H9 (cell line): Measurements from ENCODE around the gene CORO7. TPM values are rescaled to one million over a fixed set of nuclear protein-coding genes. Genes with fewer than 3 reads are reported as not detected.

Experiments
- DNase-seq: peaks from one replicate; pipeline ENCODE4 v3.0.0-alpha.2; 2017
- H2AFZ ChIP-seq: one replicate; pipeline ENCODE4 v1.6.1; 2013; ENCODE audit warnings: mild to moderate bottlenecking, low read length, control low read depth, moderate library complexity
- H2AK5ac ChIP-seq: 2 replicates; pipeline ENCODE4 v1.6.1; 2013; ENCODE audit warnings: low read length, control low read depth, mixed read lengths; ENCODE audit not compliant: insufficient read length
- H2BK120ac ChIP-seq: one replicate; pipeline ENCODE4 v1.6.1; 2013; ENCODE audit warnings: low read depth, mild to moderate bottlenecking, low read length, control low read depth, inconsistent platforms; ENCODE audit not compliant: poor library complexity, severe bottlenecking
- H2BK12ac ChIP-seq: 2 replicates; pipeline ENCODE4 v1.6.1; 2013; ENCODE audit warnings: low read length, control low read depth, mixed read lengths, low read depth; ENCODE audit not compliant: insufficient read length
- H2BK15ac ChIP-seq: 2 replicates; pipeline ENCODE4 v1.6.1; 2013; ENCODE audit warnings: low read depth, low read length, control low read depth
- H2BK20ac ChIP-seq: one replicate; pipeline ENCODE4 v1.6.1; 2013; ENCODE audit warnings: low read depth, mild to moderate bottlenecking, low read length, control low read depth, inconsistent platforms; ENCODE audit not compliant: poor library complexity, severe bottlenecking
- H2BK5ac ChIP-seq: 2 replicates; pipeline ENCODE4 v1.6.1; 2013; ENCODE audit warnings: low read length, control low read depth, mixed read lengths; ENCODE audit not compliant: insufficient read length
- H3K14ac ChIP-seq: 2 replicates; pipeline ENCODE4 v1.6.1; 2013; ENCODE audit warnings: low read length, control low read depth; ENCODE audit not compliant: insufficient read depth
- H3K18ac ChIP-seq: 2 replicates; pipeline ENCODE4 v1.6.1; 2013; ENCODE audit warnings: low read depth, mild to moderate bottlenecking, mixed read lengths, low read length, control low read depth; ENCODE audit not compliant: insufficient read length
- H3K23ac ChIP-seq: 2 replicates; pipeline ENCODE4 v1.6.1; 2013; ENCODE audit warnings: low read length, control low read depth, mixed read lengths, low read depth; ENCODE audit not compliant: insufficient read length
- H3K23me2 ChIP-seq: 2 replicates; pipeline ENCODE4 v1.6.1; 2013; ENCODE audit warnings: low read depth, mild to moderate bottlenecking, mixed read lengths, low read length, control low read depth; ENCODE audit not compliant: insufficient read length, poor library complexity, severe bottlenecking
- H3K27ac ChIP-seq: 2 replicates; pipeline ENCODE4 v1.5.1; 2013; ENCODE audit warnings: low read length, control low read depth, mixed read lengths, low read depth; ENCODE audit not compliant: insufficient read length
- H3K27me3 ChIP-seq: 2 replicates; pipeline ENCODE4 v1.6.1; 2013; ENCODE audit warnings: low read length, control low read depth, inconsistent platforms; ENCODE audit not compliant: insufficient read depth
- H3K4ac ChIP-seq: 2 replicates; pipeline ENCODE4 v1.6.1; 2013; ENCODE audit warnings: low read depth, mild to moderate bottlenecking, control low read depth, inconsistent platforms, low read length, moderate library complexity
- H3K4me1 ChIP-seq: 2 replicates; pipeline ENCODE4 v1.6.1; 2013; ENCODE audit warnings: low read length, control low read depth, inconsistent platforms; ENCODE audit not compliant: insufficient read depth
- H3K4me2 ChIP-seq: 2 replicates; pipeline ENCODE4 v1.6.1; 2013; ENCODE audit warnings: low read length, control low read depth, mixed read lengths; ENCODE audit not compliant: insufficient read length, insufficient read depth
- H3K56ac ChIP-seq: 2 replicates; pipeline ENCODE4 v1.6.1; 2013; ENCODE audit warnings: low read depth, mild to moderate bottlenecking, mixed read lengths, low read length, control low read depth; ENCODE audit not compliant: insufficient read length
- H3K79me1 ChIP-seq: 2 replicates; pipeline ENCODE4 v1.6.1; 2013; ENCODE audit warnings: low read depth, mild to moderate bottlenecking, moderate library complexity, low read length, control low read depth, inconsistent platforms; ENCODE audit not compliant: insufficient read depth, poor library complexity, severe bottlenecking
- H3K79me2 ChIP-seq: 2 replicates; pipeline ENCODE4 v1.6.1; 2013; ENCODE audit warnings: low read length, control low read depth, inconsistent platforms; ENCODE audit not compliant: insufficient read depth
- H3K9ac ChIP-seq: 2 replicates; pipeline ENCODE4 v1.6.1; 2013; ENCODE audit warnings: low read length, control low read depth, mixed read lengths; ENCODE audit not compliant: insufficient read length; ENCODE audit errors: extremely low read depth
- H3K9me3 ChIP-seq: one replicate; pipeline ENCODE4 v1.6.1; 2013; ENCODE audit warnings: low read depth, low read length, inconsistent platforms; ENCODE audit not compliant: control insufficient read depth
- H3T11ph ChIP-seq: one replicate; pipeline ENCODE4 v1.6.1; 2013; ENCODE audit warnings: mild to moderate bottlenecking, low read length, control low read depth, inconsistent platforms
- H4K20me1 ChIP-seq: one replicate; pipeline ENCODE4 v1.6.1; 2013; ENCODE audit not compliant: control insufficient read depth, insufficient read length, insufficient read depth
- H4K5ac ChIP-seq: 2 replicates; pipeline ENCODE4 v1.6.1; 2013; ENCODE audit warnings: low read depth, mild to moderate bottlenecking, mixed read lengths, low read length, control low read depth; ENCODE audit not compliant: insufficient read length
- H4K8ac ChIP-seq: replicated peaks from 2 replicates; pipeline ENCODE4 v1.6.1; 2013; ENCODE audit warnings: low read length, control low read depth, mixed read lengths, low read depth; ENCODE audit not compliant: insufficient read length
- H4K91ac ChIP-seq: 2 replicates; pipeline ENCODE4 v1.6.1; 2013; ENCODE audit warnings: low read depth, mild to moderate bottlenecking, moderate library complexity, mixed read lengths, low read length, control low read depth; ENCODE audit not compliant: insufficient read length
- H3K27ac Mint-ChIP-seq, 3 experiments: 2 replicates in 2 of 3; 3 replicates in 1 of 3; pipeline ENCODE4 v1.8.0; 2020 to 2021; ENCODE audit warnings: mixed read lengths in 3 of 3, mild to moderate bottlenecking in 1 of 3, moderate library complexity in 1 of 3
- H3K27me3 Mint-ChIP-seq: 2 replicates; pipeline ENCODE4 v1.8.0; 2021; ENCODE audit warnings: low read depth, mild to moderate bottlenecking, moderate library complexity, mixed read lengths
- H3K36me3 Mint-ChIP-seq, 3 experiments: 2 replicates in 2 of 3; 3 replicates in 1 of 3; pipeline ENCODE4 v1.8.0; 2020 to 2021; ENCODE audit warnings: low read depth in 3 of 3, mixed read lengths in 3 of 3; ENCODE audit not compliant: insufficient read depth in 1 of 3
- H3K4me1 Mint-ChIP-seq, 2 experiments: 2 replicates each; pipeline ENCODE4 v1.8.0; 2020; ENCODE audit warnings: mixed read lengths in 2 of 2
- H3K4me3 Mint-ChIP-seq, 2 experiments: 2 replicates in 1 of 2; 3 replicates in 1 of 2; pipeline ENCODE4 v1.8.0; 2020 to 2021; ENCODE audit warnings: mild to moderate bottlenecking in 2 of 2, mixed read lengths in 2 of 2, moderate library complexity in 1 of 2
- H3K9me3 Mint-ChIP-seq, 2 experiments: 2 replicates in 1 of 2; 3 replicates in 1 of 2; pipeline ENCODE4 v1.8.0; 2020; ENCODE audit warnings: mild to moderate bottlenecking in 2 of 2, mixed read lengths in 2 of 2, moderate library complexity in 1 of 2
- CTCF ChIP-seq: fragments of 200-600 bp; sonication (generic); conservative IDR thresholded peaks from 3 replicates; pipeline ENCODE4 v1.8.0; 2021; ENCODE audit warnings: antibody characterized with exemption, mild to moderate bottlenecking
- WGBS: extraction: QIAGEN DNeasy Blood & Tissue Kit; methylation state at CpG from one replicate; pipeline ENCODE4 v1.1.7; 2013; ENCODE audit warnings: missing lambda C conversion rate, low lambda C conversion rate, mixed read lengths; ENCODE audit not compliant: insufficient read length; ENCODE audit errors: extremely low coverage; 5-methylcytosine and 5-hydroxymethylcytosine counted together
- total RNA-seq: library from RNA; stranded (reverse); gene quantifications from 2 replicates; pipeline ENCODE4 v1.2.1, GENCODE V29; 2021

Gene CORO7
- total RNA-seq, 1 experiment from 2014 or later = 38.4 TPM

DNA sequence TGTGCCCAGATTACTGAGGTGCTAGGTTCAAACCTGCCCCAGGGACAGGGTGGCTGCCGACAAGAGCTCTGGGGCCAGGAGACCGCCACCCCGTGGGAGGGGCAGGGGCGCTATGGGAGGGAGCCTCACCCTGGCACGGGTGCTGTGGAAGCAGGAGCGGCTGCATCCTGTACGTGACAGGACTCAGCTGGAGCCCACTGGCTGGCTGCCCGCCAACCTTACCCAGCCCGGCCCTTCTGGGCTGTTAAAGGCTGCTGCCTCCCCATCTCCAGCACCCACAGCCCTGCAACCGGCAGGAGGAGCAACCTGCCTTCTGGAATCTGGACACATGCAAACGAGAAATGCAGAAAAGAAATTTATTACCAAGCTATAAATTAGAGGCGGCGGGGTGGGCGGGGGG lies 76.5 kb downstream of the CORO7 start:
- H3K4me2 ChIP-seq = no peak overlapping the region
- TF ChIP-seq CTCF = no peak
- H3K79me2 ChIP-seq = no peaks in the 10 kb centered on the region
- no peak overlapping the region for H4K8ac ChIP-seq
- Mint-ChIP-seq H3K36me3 (peaks cover 16 to 34% (median 21%) of the 10 kb centered on the region in 3 experiments), H3K4me1 (no peaks in the 10 kb centered on the region), H3K27ac (no peak overlapping the region; a peak in 1 of 7 replicates), H3K27me3 (peaks cover 4% of the 10 kb centered on the region), H3K9me3 (peaks cover 9 to 14% of the 10 kb centered on the region in 2 experiments), H3K4me3 (no peak overlapping the region)
- DNase-seq = no peak
- no peaks in the 10 kb centered on the region for H3K27me3 ChIP-seq
- H4K91ac ChIP-seq = no peak overlapping the region
- H3K56ac ChIP-seq = no peak overlapping the region
- no peak overlapping the region for H2BK120ac ChIP-seq
- no peak overlapping the region for H2AK5ac ChIP-seq
- no peak overlapping the region for H4K5ac ChIP-seq
- no peaks in the 10 kb centered on the region for H3K23me2 ChIP-seq
- H3K4me1 ChIP-seq = no peaks in the 10 kb centered on the region
- no CpG with 5 or more reads among the region's 14 CpGs for WGBS
- H3K9me3 ChIP-seq = no peaks in the 10 kb centered on the region
- no peak overlapping the region for H3K14ac ChIP-seq
- H2BK5ac ChIP-seq = no peak overlapping the region
- no peak overlapping the region for H3K27ac ChIP-seq
- H3T11ph ChIP-seq = no peak overlapping the region
- H2AFZ ChIP-seq = no peak overlapping the region
- H3K23ac ChIP-seq = no peak overlapping the region
- H2BK15ac ChIP-seq = no peak overlapping the region
- H3K79me1 ChIP-seq = no peaks in the 10 kb centered on the region
- no peak overlapping the region for H3K9ac ChIP-seq
- no peak overlapping the region for H3K18ac ChIP-seq
- no peak overlapping the region for H2BK12ac ChIP-seq
- H2BK20ac ChIP-seq = no peak overlapping the region
- no peaks in the 10 kb centered on the region for H4K20me1 ChIP-seq
- no peak overlapping the region for H3K4ac ChIP-seq
